Posterior vena cava (tissue), 2 donors: Measurements from ENCODE around the gene HNRNPAB. TPM values are rescaled to one million over a fixed set of nuclear protein-coding genes. Genes with fewer than 3 reads are reported as not detected.

Source experiments
- DNase-seq: peaks from one replicate; pipeline ENCODE4 v3.0.0-alpha.2; 2020; ENCODE audit warnings: low spot score
- intact Hi-C, 2 donors: fragments of 100-400 bp; cut with DNase I; formaldehyde crosslinking; loops; one replicate each; pipeline versions ENCODE4 v1.14.1 to v1.14.2; 2022 to 2023
- total RNA-seq, 2 donors: library from RNA; stranded (reverse); fragmentation: NEBNext Ultra II Directional; extraction: Animal tissue kit (Norgen Biotek cat#: 25700); gene quantifications; one replicate each; pipeline ENCODE4 v1.2.1, GENCODE V29; 2021
- donor health status: DM: yes; HTN: yes; CAD: no.
- donor health status: DM: yes; HTN: yes; CAD: no.

HNRNPAB gene
- total RNA-seq, 2 donors from 2014 or later = 97.0 to 133 TPM

GRCh38 chr5:178209334-178210072, 5.2 kb downstream of the HNRNPAB start:
- no peak for DNase-seq
- intact Hi-C loops = no loop called here

DNA sequence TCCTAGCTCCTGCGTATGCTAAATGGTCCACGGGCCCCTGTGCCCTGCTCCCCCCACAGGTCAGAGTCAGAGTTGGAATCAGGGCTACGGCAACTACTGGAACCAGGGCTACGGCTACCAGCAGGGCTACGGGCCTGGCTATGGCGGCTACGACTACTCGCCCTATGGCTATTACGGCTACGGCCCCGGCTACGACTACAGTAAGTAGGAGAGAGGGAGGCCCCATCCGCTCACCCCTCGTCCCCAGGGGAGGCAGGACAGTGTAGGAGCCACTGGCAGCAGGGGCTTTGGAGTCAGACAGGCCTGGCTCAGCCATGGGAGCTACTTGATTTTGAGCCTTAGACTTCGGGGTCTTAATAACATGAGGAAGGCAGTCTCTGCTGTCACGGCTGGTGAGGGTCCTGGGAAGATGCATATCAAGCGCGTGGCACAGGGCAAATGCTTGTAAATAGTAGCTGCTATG, 5.8 kb downstream of the HNRNPAB start:
- intact Hi-C loops = no loop called here
- DNase-seq = no peak

- DNase-seq = no peak
- intact Hi-C loops = no loop called here
These were observed 6.4 kb downstream of the HNRNPAB start for GRCh38 chr5:178210686-178211085.

DNA sequence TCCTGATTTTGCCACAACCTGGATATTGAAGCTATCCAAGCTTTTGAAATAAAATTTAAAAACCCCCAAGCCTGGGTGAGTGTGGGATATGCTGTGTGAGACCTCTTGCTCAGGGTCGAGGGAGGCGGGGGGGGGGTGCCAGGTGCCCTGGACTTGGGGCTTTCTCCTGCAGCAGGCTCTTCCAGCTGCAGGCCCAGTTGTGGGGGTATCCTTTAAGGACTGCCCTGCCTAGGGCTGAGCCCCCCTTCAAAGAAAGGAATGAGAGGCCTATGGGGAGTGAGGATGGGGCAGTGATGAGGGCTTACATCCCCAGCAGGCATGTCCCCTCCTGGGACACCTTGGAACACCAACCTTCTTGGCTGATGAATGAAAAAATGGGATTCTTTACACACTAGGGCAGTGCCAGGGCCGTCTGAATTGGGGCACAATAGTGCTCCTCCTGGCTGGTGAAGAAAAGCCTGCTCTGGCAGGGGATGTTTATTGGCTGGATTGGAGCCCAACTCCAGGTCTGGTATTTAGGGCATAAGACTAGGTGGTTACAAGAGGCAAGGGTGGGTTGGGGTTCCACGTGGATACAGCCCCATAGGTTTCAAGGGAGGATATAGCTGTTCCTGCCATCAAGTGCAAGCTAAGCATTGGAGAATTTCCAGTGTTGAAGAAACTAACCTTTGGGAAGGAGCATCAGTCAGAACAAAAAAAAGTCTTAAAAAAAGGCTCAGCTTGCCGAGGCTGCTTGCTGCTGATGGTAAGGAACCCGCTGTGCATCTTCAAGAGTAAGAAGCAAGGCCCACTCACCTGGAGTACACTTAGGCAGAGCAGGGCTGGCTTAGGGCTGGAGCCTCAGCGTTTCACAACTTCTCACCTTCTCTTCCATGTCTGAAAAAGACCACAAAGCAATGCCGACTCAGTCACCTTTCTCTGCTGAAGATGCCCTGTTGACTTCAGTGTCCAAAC, 7.0 kb downstream of the HNRNPAB start:
- no peak for DNase-seq
- intact Hi-C loops = no loop called here

- no peak for DNase-seq
- intact Hi-C loops = no loop called here
These were observed 8.1 kb downstream of the HNRNPAB start for GRCh38 chr5:178212241-178213002.

DNA sequence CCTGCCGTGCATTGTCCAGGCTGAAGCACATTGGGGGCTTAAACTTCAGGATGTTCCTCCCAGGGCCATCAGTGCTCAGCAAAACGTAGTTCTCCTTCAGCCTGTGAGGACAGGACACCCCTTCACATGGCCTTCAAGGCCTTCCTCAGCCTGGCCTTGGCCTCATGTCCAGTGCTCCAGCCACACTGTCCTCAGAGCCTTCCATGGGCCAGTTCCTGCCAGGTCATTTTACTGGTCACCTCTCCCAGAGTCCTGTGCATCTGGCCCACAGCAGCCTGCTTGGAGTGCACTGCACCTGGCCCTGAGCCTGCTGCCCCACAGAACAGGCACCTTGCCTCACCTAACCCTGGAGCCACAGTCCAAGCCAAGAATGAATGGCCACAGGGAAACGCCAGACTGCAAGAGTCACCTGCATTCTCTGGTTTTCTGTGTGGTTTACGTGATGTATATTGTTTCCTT, 8.7 kb downstream of the HNRNPAB start:
- intact Hi-C loops = no loop called here
- no peak for DNase-seq

DNA sequence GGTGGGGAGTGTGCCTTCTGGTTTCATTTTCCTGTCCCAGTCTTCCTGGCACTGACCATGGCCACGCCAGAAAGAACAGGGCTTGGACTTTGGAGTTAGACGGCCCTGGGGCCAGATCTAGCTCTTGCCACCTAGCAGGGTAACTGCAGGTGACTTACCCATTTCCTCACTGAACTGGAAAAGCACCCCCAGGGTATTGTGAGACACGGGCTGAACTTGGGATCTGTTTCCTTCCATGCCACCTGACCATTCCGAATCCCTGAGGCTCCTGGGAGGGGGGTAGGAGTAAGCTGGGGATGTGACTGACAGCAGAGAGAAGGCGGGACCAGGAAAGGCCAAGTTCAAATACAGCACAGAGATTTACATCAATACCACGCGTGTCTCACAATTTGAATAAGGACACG, 9.4 kb downstream of the HNRNPAB start:
- no peak for DNase-seq
- intact Hi-C loops = no loop called here

DNA sequence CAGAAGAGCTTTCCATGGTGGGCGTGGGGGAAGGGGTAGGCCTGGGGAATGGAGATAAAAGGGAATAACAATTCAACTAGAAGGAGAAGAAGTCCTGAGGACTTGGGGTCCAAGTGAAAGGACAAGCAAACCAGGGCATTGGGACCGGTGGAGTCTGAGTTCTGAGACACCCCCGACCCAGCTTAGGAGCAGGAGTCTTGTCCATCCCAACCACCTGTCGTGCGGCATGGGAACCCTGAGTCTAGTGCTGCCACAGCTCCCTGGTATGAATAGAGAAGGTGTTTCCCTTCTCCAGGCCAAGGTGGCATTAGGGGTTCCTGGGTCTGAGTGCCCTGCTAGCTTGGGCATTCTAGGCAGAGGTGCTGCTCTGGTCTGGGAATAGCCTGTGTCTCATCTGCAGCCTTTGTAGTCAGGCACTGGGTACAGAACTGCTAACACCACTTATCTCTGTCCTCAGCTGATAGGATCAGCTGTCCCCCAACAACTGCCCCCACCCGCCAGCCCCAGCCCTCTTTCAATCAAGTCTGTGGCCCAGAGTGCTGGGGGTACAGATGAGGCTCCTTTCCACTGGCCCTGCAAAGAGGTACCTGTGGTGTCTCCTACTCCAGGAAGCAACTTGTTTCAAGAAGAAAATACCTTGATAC, 9.9 kb downstream of the HNRNPAB start:
- intact Hi-C loops = no loop called here
- no peak for DNase-seq

GRCh38 chr5:178215280-178216002, 11.1 kb downstream of the HNRNPAB start:
- DNase-seq = no peak
- intact Hi-C loops = no loop called here

DNA sequence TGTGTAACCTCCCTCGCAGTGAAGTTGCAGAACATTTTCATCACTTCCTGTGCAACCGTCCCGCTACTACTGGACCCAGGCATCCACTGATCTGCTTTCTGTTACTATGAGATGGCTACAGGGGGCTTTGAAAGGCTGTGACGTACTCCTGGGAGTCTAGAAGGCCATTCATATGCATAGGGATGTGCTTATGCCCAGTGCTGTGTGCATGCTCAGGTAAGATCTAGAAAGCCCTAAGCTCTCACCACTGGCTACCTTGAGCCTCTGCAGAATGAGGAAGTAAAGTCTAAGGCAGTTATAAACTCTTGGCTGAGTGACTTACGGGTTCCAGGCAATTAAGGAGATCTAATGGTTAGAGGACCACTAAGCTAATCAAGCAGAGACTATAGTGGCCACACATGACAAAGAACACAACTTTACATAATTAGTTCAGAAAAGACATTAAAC, 11.8 kb downstream of the HNRNPAB start:
- no peak for DNase-seq
- intact Hi-C loops = no loop called here

GRCh38 chr5:178216779-178217178, 12.4 kb downstream of the HNRNPAB start:
- intact Hi-C loops = no loop called here

DNA sequence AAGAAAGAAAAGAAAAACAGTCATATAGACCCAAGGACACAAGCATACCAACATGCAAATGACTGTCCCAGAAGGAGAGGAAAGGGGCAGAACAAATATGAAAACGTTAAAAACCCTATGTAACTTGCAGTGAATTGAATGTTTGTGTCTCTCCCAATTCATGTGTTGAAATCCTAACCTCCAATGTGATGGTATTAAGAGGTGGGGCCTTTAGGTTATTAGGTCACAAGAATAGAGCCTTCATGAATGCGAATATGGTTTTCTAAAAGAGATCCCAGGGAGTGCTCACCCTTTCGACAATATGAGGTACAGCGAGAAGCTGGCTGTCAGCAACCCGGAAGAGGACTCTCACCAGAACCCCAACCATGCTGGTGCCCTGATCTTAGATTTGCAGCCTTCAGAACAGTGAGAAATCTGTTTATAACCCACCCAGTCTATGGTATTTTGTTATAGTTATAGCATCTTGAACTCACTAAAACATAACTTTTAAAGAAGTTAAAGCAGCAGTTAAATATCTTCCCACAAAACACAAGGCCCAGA, 14.0 kb downstream of the HNRNPAB start:
- no peak for DNase-seq
- intact Hi-C loops = no loop called here

More at GRCh38 chr5:178216779-178217178, 12.4 kb downstream of the HNRNPAB start:
- no peak for DNase-seq

DNA sequence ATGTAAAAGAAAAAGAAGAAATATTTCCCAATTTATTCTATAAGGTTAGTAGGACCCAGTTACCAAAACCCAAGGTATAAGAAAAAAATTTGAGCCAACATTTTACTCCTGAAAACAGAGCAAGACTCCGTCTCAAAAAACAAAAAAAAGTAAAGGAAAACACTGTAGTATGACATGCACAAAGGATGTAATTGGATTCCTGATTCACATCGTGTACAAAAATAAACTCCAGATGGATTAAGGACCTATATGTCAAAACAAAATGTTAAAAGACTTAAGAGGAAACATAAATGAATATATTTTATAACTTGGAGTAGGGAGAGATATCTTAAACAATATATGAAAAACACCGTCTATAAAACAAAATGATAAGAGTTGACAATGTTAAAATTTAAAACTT, 14.5 kb downstream of the HNRNPAB start:
- no peak for DNase-seq
- intact Hi-C loops = no loop called here

DNA sequence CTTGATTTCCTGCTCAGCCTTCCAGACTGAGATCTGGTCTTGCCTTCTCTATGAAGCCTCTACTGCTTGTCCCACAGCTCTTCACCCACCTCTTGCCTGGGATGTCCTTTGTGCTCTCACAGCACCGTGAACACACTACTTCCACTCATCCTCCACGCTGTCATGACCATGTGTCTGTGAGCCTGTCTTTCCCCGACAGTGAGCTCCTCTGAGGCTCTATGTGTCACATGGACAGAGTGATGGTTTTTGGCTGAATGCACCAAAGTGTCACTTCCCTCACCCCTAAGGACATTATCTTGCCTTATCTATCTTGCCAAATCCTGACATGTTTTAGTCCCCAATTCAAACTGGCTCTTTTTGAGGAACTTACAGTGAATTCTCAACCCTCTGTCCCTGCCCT, 16.9 kb downstream of the HNRNPAB start:
- intact Hi-C loops = no loop called here
- no peak for DNase-seq

- intact Hi-C loops = no loop called here
- DNase-seq = no peak
These were observed 17.5 kb downstream of the HNRNPAB start for GRCh38 chr5:178221853-178222252.

GRCh38 chr5:178222292-178222691, 18.0 kb downstream of the HNRNPAB start:
- no peak for DNase-seq
- intact Hi-C loops = no loop called here

- DNase-seq = no peak
- intact Hi-C loops = no loop called here
These were observed 19.0 kb downstream of the HNRNPAB start for GRCh38 chr5:178223196-178223773.

- intact Hi-C loops = no loop called here
- DNase-seq = no peak
These were observed 19.5 kb downstream of the HNRNPAB start for GRCh38 chr5:178223828-178224335.
